Choroid plexus epithelial cell (primary cell): Measurements from ENCODE around the gene KDM1B.
A peak's percentile ranks its signal among the peaks of the same experiment; 100 is the strongest.

Experiments used
- DNase-seq: peaks from one replicate; pipeline ENCODE4 v3.0.0-alpha.2; 2010; ENCODE audit warnings: low read depth
- H3K4me3 ChIP-seq: 2 replicates; pipeline ENCODE4 v1.5.1; 2011; ENCODE audit warnings: low read depth, mild to moderate bottlenecking, control low read depth, low read length, moderate library complexity
- TF ChIP-seq, protein P1 (sequence below): conservative IDR thresholded peaks from 2 replicates; pipeline ENCODE4 v1.5.1; 2011; ENCODE audit warnings: low read depth, mild to moderate bottlenecking, control low read depth, inconsistent platforms, low read length, moderate library complexity

The KDM1B gene

DNA sequence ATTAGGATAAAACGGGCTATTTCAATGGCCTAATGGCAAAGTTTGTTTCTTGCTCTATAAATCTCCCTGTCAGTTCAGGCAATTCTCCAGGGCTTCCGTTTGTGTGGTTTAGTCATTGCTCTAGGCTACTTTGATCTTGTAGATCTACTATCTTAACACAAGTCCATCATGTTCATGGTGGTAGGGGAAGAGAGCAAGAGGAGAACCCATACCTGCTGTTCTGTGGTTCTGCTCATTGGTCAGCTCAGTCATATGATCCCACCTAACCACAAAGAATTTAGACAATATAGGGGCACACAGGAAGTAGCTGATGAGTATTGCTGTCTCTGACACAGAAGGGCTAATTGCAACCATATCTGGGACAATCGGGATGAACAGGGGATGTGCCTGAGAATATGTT is 114.0 kb downstream of the KDM1B start:
- TF ChIP-seq, protein P1, sequence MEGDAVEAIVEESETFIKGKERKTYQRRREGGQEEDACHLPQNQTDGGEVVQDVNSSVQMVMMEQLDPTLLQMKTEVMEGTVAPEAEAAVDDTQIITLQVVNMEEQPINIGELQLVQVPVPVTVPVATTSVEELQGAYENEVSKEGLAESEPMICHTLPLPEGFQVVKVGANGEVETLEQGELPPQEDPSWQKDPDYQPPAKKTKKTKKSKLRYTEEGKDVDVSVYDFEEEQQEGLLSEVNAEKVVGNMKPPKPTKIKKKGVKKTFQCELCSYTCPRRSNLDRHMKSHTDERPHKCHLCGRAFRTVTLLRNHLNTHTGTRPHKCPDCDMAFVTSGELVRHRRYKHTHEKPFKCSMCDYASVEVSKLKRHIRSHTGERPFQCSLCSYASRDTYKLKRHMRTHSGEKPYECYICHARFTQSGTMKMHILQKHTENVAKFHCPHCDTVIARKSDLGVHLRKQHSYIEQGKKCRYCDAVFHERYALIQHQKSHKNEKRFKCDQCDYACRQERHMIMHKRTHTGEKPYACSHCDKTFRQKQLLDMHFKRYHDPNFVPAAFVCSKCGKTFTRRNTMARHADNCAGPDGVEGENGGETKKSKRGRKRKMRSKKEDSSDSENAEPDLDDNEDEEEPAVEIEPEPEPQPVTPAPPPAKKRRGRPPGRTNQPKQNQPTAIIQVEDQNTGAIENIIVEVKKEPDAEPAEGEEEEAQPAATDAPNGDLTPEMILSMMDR, result no peak
- peak; percentile 34 for DNase-seq

DNA sequence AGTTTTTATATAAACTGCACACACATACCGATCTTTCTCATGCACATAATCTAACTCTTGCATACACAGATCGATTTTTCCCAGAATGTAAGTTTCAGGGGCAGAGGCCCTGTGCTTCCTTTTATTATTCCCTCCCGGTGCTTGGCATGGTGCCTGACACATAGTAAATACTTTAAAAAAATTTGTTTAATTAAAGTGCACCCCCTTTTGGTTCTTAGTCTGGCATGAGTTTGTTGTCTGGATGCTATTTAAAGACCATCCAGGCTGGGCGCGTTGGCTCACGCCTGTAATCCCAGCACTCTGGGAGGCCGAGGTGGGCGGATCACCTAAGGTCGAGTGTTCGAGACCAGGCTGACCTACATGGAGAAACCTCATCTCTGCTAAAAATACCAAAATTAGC is 114.5 kb downstream of the KDM1B start:
- no peak overlapping the region for H3K4me3 ChIP-seq
- TF ChIP-seq, protein P1, result no peak
- no peak for DNase-seq

More for the DNA sequence above, 114.0 kb downstream of the KDM1B start:
- H3K4me3 ChIP-seq, result no peak overlapping the region

DNA sequence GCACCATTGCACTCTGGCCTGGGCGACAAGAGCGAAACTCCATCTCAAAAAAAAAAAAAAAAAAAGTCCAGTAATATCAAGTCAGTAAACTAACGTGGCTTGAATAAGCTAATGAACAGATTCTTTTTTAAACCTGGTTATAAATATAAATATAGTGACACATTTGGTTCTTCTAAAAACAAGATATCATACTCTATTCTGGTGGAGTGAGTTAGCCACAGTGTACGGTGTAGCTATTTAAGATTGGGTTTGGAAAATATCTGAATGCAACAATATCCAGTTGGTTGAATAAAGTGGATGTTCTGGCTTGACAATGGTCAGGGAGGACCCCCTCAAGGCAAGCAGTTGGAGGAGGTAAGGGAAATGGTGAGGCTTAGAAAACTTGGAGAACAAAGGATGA is 115.0 kb downstream of the KDM1B start:
- no peak overlapping the region for H3K4me3 ChIP-seq
- no peak for DNase-seq
- TF ChIP-seq, protein P1, result no peak
